Measurements from ENCODE around the gene CYP2A7. TPM values are rescaled to one million over a fixed set of nuclear protein-coding genes. Genes with fewer than 3 reads are reported as not detected.
A peak's percentile ranks its signal among the peaks of the same experiment; 100 is the strongest.
"Not testable (repeated sequence)": the region's sequence is repeated elsewhere in the genome, so short reads cannot be mapped to it uniquely, and the experiment has no call there.

Gene CYP2A7
- total RNA-seq, 1 experiment from 2014 or later, result not detected

GRCh38 chr19:40923934-40924391 is 41.9 kb upstream of the CYP2A7 start:
- POLR2A ChIA-PET, result interaction anchor here (0.6 to 1.4 kb wide), 2 partner anchors 9 to 1314 kb away, joined by 3 read pairs; no protein-coding TSS in a partner anchor
- intact Hi-C loops (cut with micrococcal nuclease), result no loop called here
- Mint-ChIP-seq H3K4me1 (ENCODE audit: insufficient read depth, unreplicated experiment) (peaks cover 16% of the 10 kb centered on the region), H3K27me3 (ENCODE audit: insufficient read depth, unreplicated experiment) (peaks cover 48% of the 10 kb centered on the region), H3K27ac (ENCODE audit: low read depth, unreplicated experiment) (peak overlapping the region; percentile 8), H3K36me3 (ENCODE audit: insufficient read depth, unreplicated experiment) (no peaks in the 10 kb centered on the region), H3K9me3 (ENCODE audit: unreplicated experiment) (no peaks in the 10 kb centered on the region), H3K4me3 (ENCODE audit: unreplicated experiment) (no peak overlapping the region)
- TF ChIP-seq CTCF (IDR thresholded peaks at IDR 0.05; ENCODE audit: unreplicated experiment), result no peak
- CTCF ChIA-PET, result interaction anchor here (0.6 kb wide), 1 partner anchor 391 kb away, joined by 3 read pairs; no protein-coding TSS in a partner anchor
- no peak for DNase-seq (ENCODE audit: unreplicated experiment)
- no TSS peak for BruUV-seq (replicated peaks)

GRCh38 chr19:40922237-40923160 is 40.5 kb upstream of the CYP2A7 start:
- H3K9me3 Mint-ChIP-seq (ENCODE audit: unreplicated experiment); H3K36me3 Mint-ChIP-seq (ENCODE audit: insufficient read depth, unreplicated experiment); BruUV-seq (replicated peaks); DNase-seq (ENCODE audit: unreplicated experiment); H3K27ac Mint-ChIP-seq (ENCODE audit: low read depth, unreplicated experiment); CTCF ChIA-PET; intact Hi-C loops (cut with micrococcal nuclease); H3K4me3 Mint-ChIP-seq (ENCODE audit: unreplicated experiment): not testable (repeated sequence)
- POLR2A ChIA-PET, result interaction anchor here (1.4 kb wide), 1 partner anchor 11 kb away, joined by 3 read pairs; no protein-coding TSS in a partner anchor
- Mint-ChIP-seq H3K27me3 (ENCODE audit: insufficient read depth, unreplicated experiment) (peaks cover 37% of the 10 kb centered on the region), H3K4me1 (ENCODE audit: insufficient read depth, unreplicated experiment) (peaks cover 16% of the 10 kb centered on the region)

DNA sequence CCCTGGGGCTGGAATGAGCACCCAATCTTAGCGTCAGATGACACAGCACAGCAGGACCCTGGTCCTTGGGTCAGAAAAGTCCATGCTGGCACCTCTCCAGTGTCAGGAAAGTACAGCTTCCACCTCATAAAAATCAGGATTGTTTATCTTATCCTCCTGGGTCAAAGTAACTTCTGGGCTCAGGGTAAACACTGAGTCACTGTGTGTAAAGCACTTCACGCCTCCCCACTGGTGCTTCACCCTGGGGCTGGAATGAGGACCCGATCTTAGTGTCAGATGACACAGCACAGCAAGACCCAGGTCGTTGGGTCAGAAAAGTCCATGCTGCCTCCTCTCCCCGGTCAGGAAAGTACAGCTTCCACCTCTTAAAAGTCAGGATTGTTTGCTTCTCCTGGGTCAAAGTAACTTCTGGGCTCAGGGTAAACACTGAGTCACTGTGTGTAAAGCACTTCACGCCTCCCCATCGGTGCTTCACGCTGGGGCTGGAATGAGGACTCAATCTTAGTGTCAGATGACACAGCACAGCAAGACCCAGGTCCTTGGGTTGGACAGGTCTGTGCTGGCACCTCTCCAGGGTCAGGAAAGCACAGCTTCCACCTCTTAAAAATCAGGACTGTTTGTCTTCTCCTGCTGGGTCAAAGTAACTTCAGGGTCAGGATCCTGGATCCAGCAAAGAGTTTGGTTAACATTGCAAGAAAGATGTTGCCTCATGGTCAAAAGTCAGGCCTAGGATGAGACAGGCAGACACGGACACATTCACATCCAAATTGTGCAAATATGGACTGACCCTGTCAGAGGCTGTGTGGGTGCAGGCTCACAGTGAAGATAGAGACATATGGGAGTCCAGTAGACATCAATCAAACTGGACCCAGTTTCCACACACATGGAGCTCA is 39.2 kb upstream of the CYP2A7 start:
- H3K27me3 Mint-ChIP-seq (ENCODE audit: insufficient read depth, unreplicated experiment), result peaks cover 27% of the 10 kb centered on the region
- H3K36me3 Mint-ChIP-seq (ENCODE audit: insufficient read depth, unreplicated experiment), result no peaks in the 10 kb centered on the region
- intact Hi-C loops (cut with micrococcal nuclease), result no loop called here
- no TSS peak for BruUV-seq (replicated peaks)
- peak overlapping the region; percentile 78 for H3K27ac Mint-ChIP-seq (ENCODE audit: low read depth, unreplicated experiment)
- CTCF ChIA-PET, result no interaction called here
- peaks cover 16% of the 10 kb centered on the region for H3K4me1 Mint-ChIP-seq (ENCODE audit: insufficient read depth, unreplicated experiment)
- peak; percentile 90 for DNase-seq (ENCODE audit: unreplicated experiment)
- POLR2A ChIA-PET, result no interaction called here
- H3K4me3 Mint-ChIP-seq (ENCODE audit: unreplicated experiment), result no peak overlapping the region
- H3K9me3 Mint-ChIP-seq (ENCODE audit: unreplicated experiment), result no peaks in the 10 kb centered on the region
- no peak for TF ChIP-seq CTCF (IDR thresholded peaks at IDR 0.05; ENCODE audit: unreplicated experiment)

GRCh38 chr19:40920300-40921004 is 38.4 kb upstream of the CYP2A7 start:
- no peaks in the 10 kb centered on the region for H3K9me3 Mint-ChIP-seq (ENCODE audit: unreplicated experiment)
- ChIA-PET POLR2A (no interaction called here), CTCF (interaction anchor here (0.6 kb wide), 1 partner anchor 59 kb away, joined by 5 read pairs; no protein-coding TSS in a partner anchor)
- no peak for TF ChIP-seq CTCF (IDR thresholded peaks at IDR 0.05; ENCODE audit: unreplicated experiment)
- no TSS peak for BruUV-seq (replicated peaks)
- H3K27ac Mint-ChIP-seq (ENCODE audit: low read depth, unreplicated experiment), result peak overlapping the region; percentile 78
- H3K4me3 Mint-ChIP-seq (ENCODE audit: unreplicated experiment), result no peak overlapping the region
- H3K36me3 Mint-ChIP-seq (ENCODE audit: insufficient read depth, unreplicated experiment), result no peaks in the 10 kb centered on the region
- DNase-seq (ENCODE audit: unreplicated experiment), result no peak
- peaks cover 16% of the 10 kb centered on the region for H3K4me1 Mint-ChIP-seq (ENCODE audit: insufficient read depth, unreplicated experiment)
- intact Hi-C loops (cut with micrococcal nuclease), result no loop called here
- peaks cover 27% of the 10 kb centered on the region for H3K27me3 Mint-ChIP-seq (ENCODE audit: insufficient read depth, unreplicated experiment)

DNA sequence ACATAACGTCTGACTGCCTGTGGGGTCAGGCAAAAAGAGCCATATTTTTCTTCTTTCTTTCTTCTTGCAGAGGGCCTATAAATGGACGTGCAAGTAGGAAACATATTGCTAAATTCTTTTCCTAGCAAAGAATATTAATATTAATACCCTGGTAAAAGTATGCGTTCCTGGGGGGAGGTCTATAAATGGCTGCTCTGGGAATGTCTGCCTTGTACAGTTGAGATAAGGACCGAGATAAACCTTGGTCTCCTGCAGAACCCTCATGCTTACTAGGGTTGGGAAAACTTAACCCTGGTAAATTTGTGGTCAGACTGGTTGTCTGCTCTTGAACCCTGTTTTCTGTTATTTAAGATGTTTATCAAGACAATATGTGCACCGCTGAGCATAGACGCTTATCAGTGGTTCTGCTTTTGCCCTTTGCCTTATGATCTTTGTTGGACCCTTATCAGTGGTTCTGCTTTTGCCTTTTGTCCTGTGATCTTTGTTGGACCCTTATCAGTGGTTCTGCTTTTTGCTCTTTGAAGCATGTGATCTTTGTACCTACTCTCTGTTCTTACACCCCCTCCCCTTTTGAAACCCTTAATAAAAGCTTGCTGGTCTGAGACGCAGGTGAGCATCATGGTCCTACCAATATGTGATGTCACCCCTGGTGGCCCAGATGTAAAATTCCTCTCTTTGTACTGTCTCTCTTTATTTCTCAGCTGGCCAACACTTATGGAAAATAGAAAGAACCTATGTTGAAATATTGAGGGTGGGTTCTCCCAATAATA is 37.7 kb upstream of the CYP2A7 start:
- BruUV-seq (replicated peaks); H3K9me3 Mint-ChIP-seq (ENCODE audit: unreplicated experiment); POLR2A ChIA-PET; H3K4me3 Mint-ChIP-seq (ENCODE audit: unreplicated experiment); H3K27ac Mint-ChIP-seq (ENCODE audit: low read depth, unreplicated experiment); intact Hi-C loops (cut with micrococcal nuclease); H3K36me3 Mint-ChIP-seq (ENCODE audit: insufficient read depth, unreplicated experiment); DNase-seq (ENCODE audit: unreplicated experiment): not testable (repeated sequence)
- CTCF ChIA-PET, result interaction anchor here (0.6 kb wide), 1 partner anchor 60 kb away, joined by 5 read pairs; no protein-coding TSS in a partner anchor
- Mint-ChIP-seq H3K4me1 (ENCODE audit: insufficient read depth, unreplicated experiment) (peaks cover 16% of the 10 kb centered on the region), H3K27me3 (ENCODE audit: insufficient read depth, unreplicated experiment) (peaks cover 27% of the 10 kb centered on the region)

DNA sequence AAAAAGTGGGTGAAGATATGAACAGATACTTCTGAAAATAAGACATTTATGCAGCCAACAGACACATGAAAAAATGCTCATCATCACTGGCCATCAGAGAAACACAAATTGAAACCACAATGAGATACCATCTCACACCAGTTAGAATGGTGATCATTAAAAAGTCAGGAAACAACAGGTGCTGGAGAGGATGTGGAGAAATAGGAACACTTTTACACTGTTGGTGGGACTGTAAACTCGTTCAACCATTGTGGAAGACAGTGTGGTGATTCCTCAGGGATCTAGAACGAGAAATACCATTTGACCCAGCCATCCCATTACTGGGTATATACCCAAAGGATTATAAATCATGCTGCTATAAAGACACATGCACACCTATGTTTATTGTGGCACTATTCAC is 36.3 kb upstream of the CYP2A7 start:
- intact Hi-C loops (cut with micrococcal nuclease); H3K27ac Mint-ChIP-seq (ENCODE audit: low read depth, unreplicated experiment); CTCF ChIA-PET; BruUV-seq (replicated peaks); H3K36me3 Mint-ChIP-seq (ENCODE audit: insufficient read depth, unreplicated experiment); POLR2A ChIA-PET; H3K4me3 Mint-ChIP-seq (ENCODE audit: unreplicated experiment); DNase-seq (ENCODE audit: unreplicated experiment); H3K9me3 Mint-ChIP-seq (ENCODE audit: unreplicated experiment): not testable (repeated sequence)
- Mint-ChIP-seq H3K4me1 (ENCODE audit: insufficient read depth, unreplicated experiment) (peaks cover 16% of the 10 kb centered on the region), H3K27me3 (ENCODE audit: insufficient read depth, unreplicated experiment) (peaks cover 31% of the 10 kb centered on the region)

All from MCF 10A (cell line).